ENCODE results near the gene TOP3B.

Gene TOP3B

DNA sequence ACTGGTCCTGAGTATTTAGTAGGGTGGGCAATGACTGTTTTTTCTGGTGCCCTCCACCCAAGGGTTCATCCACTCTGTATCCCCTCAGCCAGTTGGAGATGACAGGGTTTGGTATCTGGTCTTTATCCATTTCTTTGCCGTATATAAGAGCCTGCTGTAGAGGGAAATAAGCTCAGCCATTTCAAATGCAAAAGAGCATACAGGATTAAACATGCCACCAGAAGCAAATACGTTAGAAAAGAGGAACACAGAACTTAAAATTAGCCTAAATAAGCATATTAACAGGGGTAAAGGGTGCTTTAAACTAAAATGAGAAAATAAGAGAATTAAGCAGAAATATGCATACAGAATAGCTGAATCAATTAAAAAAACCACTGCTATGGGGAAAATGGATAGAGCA, 27.8 kb upstream of the TOP3B start:
- H3K4me3 ChIP-seq = no peak overlapping the region
- TF ChIP-seq CTCF (IDR thresholded peaks at IDR 0.05) = no peak
- DNase-seq (ENCODE audit: low spot score) = no peak
- H3K27ac ChIP-seq = no peak overlapping the region

DNA sequence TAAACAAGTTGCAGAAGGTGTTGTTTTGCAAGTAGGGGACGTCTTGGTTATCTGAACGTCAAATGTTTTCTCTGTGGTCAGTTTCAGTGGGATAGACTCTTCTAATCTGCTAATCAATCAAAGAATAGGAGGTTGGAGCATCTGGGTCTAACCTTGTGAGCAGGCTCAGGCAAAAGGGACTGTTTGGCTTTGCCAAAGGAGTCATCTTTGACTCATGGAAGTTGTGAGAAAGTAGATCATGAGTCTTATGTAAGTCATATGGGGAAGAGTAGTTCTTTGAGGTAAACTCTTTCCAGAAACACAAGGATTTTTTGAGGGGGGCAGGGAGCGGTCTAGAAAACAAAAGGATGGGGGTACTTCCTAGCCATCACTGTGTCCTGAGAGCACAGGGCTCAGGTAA, 27.1 kb upstream of the TOP3B start:
- no peak for TF ChIP-seq CTCF (IDR thresholded peaks at IDR 0.05)
- Histone ChIP-seq H3K4me3 (no peak overlapping the region), H3K27ac (no peak overlapping the region)
- no peak for DNase-seq (ENCODE audit: low spot score)

DNA sequence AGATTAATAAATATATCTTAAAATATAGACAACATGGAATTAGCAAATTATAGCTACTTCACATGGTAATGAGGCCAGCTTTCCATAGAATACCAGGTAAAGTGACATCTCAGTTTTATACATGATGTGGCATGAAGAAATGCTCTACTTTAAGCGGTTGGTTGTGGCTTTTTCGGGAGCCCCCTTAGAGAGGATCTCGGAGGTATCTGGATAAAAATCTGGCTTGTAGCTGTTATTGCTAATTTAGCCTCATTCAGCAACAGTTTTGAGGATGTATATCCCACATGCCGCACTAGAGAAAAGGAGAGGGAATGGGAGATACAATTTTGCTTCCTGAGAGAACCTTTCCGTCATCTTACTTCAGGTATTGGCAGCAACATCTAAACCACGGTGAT, 24.0 kb upstream of the TOP3B start:
- no peak overlapping the region for H3K4me3 ChIP-seq
- no peak for DNase-seq (ENCODE audit: low spot score)
- no peak overlapping the region for H3K27ac ChIP-seq
- no peak for TF ChIP-seq CTCF (IDR thresholded peaks at IDR 0.05)

- DNase-seq (ENCODE audit: low spot score) = no peak
- no peak overlapping the region for H3K4me3 ChIP-seq
- no peak overlapping the region for H3K27ac ChIP-seq
- no peak for TF ChIP-seq CTCF (IDR thresholded peaks at IDR 0.05)
Observed at GRCh38 chr22:22005945-22006595, 23.5 kb upstream of the TOP3B start.

DNA sequence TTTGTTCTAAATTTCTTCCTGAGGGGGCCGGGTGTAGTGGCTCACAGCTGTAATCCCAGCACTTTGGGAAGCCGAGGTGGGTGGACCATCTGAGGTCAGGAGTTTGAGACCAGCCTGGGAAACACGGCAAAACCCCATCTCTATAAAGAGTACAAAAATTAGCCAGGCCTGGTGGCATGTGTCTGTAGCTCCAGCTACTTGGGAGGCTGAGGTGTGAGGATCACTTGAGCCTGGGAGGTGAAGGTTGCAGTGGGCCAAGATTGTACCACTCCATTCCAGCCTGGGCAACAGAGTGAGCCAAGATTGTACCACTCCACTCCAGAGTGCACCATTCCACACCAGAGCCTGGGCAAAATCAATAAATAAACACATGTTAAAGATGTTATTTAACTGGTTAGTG, 20.6 kb upstream of the TOP3B start:
- no peak for TF ChIP-seq CTCF (IDR thresholded peaks at IDR 0.05)
- H3K4me3 ChIP-seq = no peak overlapping the region
- no peak for DNase-seq (ENCODE audit: low spot score)

DNA sequence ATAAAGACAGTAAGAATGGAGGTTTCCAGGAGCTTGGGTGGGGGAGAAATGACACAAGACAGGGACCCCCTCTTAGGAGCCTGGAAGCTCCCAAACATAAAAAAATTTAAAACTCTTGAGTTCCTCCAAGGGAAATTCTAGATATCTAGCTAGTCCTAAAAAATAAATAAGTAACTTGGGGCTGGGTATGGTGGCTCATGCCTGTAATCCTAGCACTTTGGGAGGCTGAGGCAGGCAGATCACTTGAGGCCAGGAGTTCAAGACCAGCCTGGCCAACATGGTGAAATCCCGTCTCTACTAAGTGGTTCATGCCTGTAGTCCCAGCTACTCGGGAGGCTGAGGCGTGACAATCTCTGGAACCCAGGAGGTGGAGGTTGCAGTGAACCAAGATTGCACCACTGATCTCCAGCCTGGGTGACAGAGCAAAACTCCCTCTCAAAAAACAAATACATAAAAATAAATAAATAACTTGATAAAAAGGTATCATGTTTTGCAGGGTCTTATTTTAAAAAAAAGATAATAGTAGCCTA, 20.0 kb upstream of the TOP3B start:
- Histone ChIP-seq H3K27ac (no peak overlapping the region), H3K4me3 (no peak overlapping the region)
- TF ChIP-seq CTCF (IDR thresholded peaks at IDR 0.05) = no peak
- DNase-seq (ENCODE audit: low spot score) = no peak

More for the DNA sequence above, 20.6 kb upstream of the TOP3B start:
- H3K27ac ChIP-seq = no peak overlapping the region
